Dedifferentiated amniotic fluid mesenchymal stem cell (primary cell): Measurements from ENCODE around the gene HNRNPH2.

Experiments
- DNase-seq: peaks from one replicate; pipeline ENCODE4 v3.0.0-alpha.2; 2016; ENCODE audit errors: extremely low spot score

The HNRNPH2 gene

DNA sequence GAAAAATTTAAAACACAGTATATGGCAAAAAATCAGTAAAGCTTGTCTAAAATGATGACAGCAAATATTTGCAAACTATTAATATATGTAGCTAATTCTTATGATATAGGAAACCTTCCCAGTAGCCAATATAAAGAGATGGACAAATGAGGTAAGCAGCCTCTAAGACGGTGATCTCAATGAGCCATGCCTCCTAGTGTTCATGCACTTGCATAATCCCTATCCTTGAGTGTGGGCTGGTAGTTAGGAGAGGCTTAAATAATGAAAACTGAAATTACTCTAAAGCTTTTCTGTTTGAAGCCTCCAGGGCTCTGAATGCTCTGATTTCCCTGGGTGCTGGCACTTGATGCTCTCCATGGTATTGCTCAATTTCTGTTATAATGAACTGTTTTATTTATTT is 52.6 kb downstream of the HNRNPH2 start:
- DNase-seq = no peak

DNA sequence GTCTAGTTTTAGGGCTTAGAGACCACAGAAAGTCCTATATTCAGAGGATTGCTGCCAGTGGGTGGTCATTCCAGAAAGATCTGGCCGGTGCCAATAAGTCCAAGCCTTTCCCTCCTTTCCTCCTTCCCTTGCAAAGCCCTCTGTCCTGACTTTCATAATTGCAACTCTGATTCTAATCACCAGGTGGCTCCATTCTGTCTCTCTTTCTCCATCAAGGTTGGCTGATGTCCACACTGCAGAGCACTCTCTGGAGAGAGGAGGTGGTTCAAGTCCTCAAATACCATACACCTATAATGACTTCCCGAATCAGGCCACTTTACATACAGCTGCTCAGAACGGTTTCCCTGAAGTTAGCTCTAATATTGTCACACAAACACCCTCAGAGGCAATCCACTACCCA is 54.9 kb downstream of the HNRNPH2 start:
- no peak for DNase-seq
